B cell (primary cell): ENCODE measurements around the gene TSPAN5. TPM values are rescaled to one million over a fixed set of nuclear protein-coding genes. Genes with fewer than 3 reads are reported as not detected.

Experiments
- ATAC-seq: fragments of 200-7000 bp; cut with Tn5 transposase; one replicate; pipeline ENCODE4 v1.10.0; 2021; ENCODE audit warnings: low read depth, mild to moderate bottlenecking, moderate number of reproducible peaks, moderate library complexity
- CTCF ChIA-PET: fragments of 350-600 bp; sonication (Branson Sonifier 250); formaldehyde crosslinking; loops from one replicate; lab custom pipeline; 2021; ENCODE audit warnings: antibody characterized with exemption, inconsistent platforms; lab: Charles Lee
- POLR2A ChIA-PET: fragments of 350-600 bp; sonication (Branson Sonifier 250); formaldehyde crosslinking; loops from one replicate; lab custom pipeline; 2021; ENCODE audit warnings: antibody characterized with exemption; lab: Charles Lee
- DNase-seq: peaks from one replicate; pipeline ENCODE4 v3.0.0; 2013
- H2AFZ ChIP-seq: 2 replicates; pipeline ENCODE4 v1.6.1; 2012; ENCODE audit warnings: mild to moderate bottlenecking, low read depth, low read length; ENCODE audit not compliant: insufficient read depth, poor library complexity, severe bottlenecking
- H3K27ac ChIP-seq, 2 donors: 1 replicate in 1 of 2; 2 replicates in 1 of 2; pipeline ENCODE4 v1.5.1; 2012 to 2013; ENCODE audit warnings: low read length in 2 of 2, mild to moderate bottlenecking in 2 of 2, moderate library complexity in 1 of 2
- H3K27me3 ChIP-seq, 4 experiments: fragments of 200-600 bp in 1 of 4; sonication (generic) in 1 of 4; replicated peaks in 1 of 4; 1 replicate in 2 of 4; 2 replicates in 2 of 4; pipeline versions ENCODE4 v1.6.1 to v1.7.0; 2013 to 2016; ENCODE audit warnings: low read length in 3 of 4, mild to moderate bottlenecking in 2 of 4, mixed read lengths in 1 of 4, moderate library complexity in 1 of 4; ENCODE audit not compliant: insufficient read depth in 4 of 4, control insufficient read depth in 3 of 4; ENCODE audit errors: control extremely low read depth in 1 of 4
- H3K36me3 ChIP-seq, 2 experiments: replicated peaks in 1 of 2; 1 replicate in 1 of 2; 2 replicates in 1 of 2; pipeline versions ENCODE4 v1.6.1 to v1.7.1; 2013; ENCODE audit warnings: low read length in 1 of 2; ENCODE audit not compliant: insufficient read depth in 2 of 2, control insufficient read depth in 1 of 2; ENCODE audit errors: control extremely low read depth in 1 of 2, extremely low read depth in 1 of 2
- H3K4me1 ChIP-seq, 2 donors: fragments of 200-600 bp in 1 of 2; sonication (generic) in 1 of 2; 1 replicate in 1 of 2; 2 replicates in 1 of 2; pipeline versions ENCODE4 v1.5.1 to v1.6.1; 2013 to 2017; ENCODE audit warnings: low read length in 2 of 2; ENCODE audit not compliant: control insufficient read depth in 2 of 2, insufficient read depth in 2 of 2
- H3K4me2 ChIP-seq: replicated peaks from 2 replicates; pipeline ENCODE3; 2012; ENCODE audit warnings: mild to moderate bottlenecking, low read depth, low read length; ENCODE audit not compliant: poor library complexity, severe bottlenecking
- H3K4me3 ChIP-seq, 5 experiments: fragments of 200-600 bp in 1 of 5; sonication (generic) in 1 of 5; 1 replicate in 3 of 5; 2 replicates in 2 of 5; pipeline versions ENCODE4 v1.5.1 to v1.7.0; 2011 to 2016; ENCODE audit warnings: low read length in 4 of 5, mild to moderate bottlenecking in 4 of 5, low read depth in 2 of 5, control low read depth in 1 of 5, moderate library complexity in 1 of 5; ENCODE audit not compliant: insufficient read depth in 1 of 5; ENCODE audit errors: control extremely low read depth in 1 of 5, extremely low read depth in 1 of 5
- H3K79me2 ChIP-seq: fragments of 200-600 bp; sonication (generic); one replicate; pipeline ENCODE4 v1.6.0; 2016; ENCODE audit warnings: low read length; ENCODE audit not compliant: control insufficient read depth, insufficient read depth
- H3K9ac ChIP-seq: fragments of 200-600 bp; sonication (generic); 2 replicates; pipeline ENCODE4 v1.6.1; 2017; ENCODE audit warnings: mild to moderate bottlenecking, low read length, moderate library complexity
- H3K9me3 ChIP-seq, 3 donors: one replicate each; pipeline versions ENCODE4 v1.6.1 to v1.7.1; 2013; ENCODE audit warnings: low read length in 2 of 3; ENCODE audit not compliant: control insufficient read depth in 2 of 3, insufficient read depth in 1 of 3; ENCODE audit errors: control extremely low read depth in 1 of 3
- H4K20me1 ChIP-seq: 2 replicates; pipeline ENCODE4 v1.6.0; 2012; ENCODE audit warnings: mild to moderate bottlenecking, low read length; ENCODE audit not compliant: insufficient read depth, control insufficient read depth, poor library complexity, severe bottlenecking
- H3K27ac Mint-ChIP-seq: one replicate; pipeline ENCODE4 v1.8.0; 2021; ENCODE audit warnings: mixed read lengths
- H3K27me3 Mint-ChIP-seq: one replicate; pipeline ENCODE4 v1.8.0; 2021; ENCODE audit warnings: mixed read lengths
- H3K4me1 Mint-ChIP-seq: one replicate; pipeline ENCODE4 v1.8.0; 2021; ENCODE audit warnings: mixed read lengths
- H3K4me3 Mint-ChIP-seq: one replicate; pipeline ENCODE4 v1.8.0; 2021; ENCODE audit warnings: mixed read lengths
- H3K9me3 Mint-ChIP-seq: one replicate; pipeline ENCODE4 v1.8.0; 2022; ENCODE audit warnings: mixed read lengths; ENCODE audit not compliant: insufficient read depth
- CTCF ChIP-seq: fragments of 200-600 bp; IDR thresholded peaks from one replicate; pipeline ENCODE4 v1.8.0; 2022; ENCODE audit warnings: antibody characterized with exemption, mild to moderate bottlenecking
- EZH2 ChIP-seq: IDR thresholded peaks from 2 replicates; pipeline ENCODE4 v1.6.1; 2012; ENCODE audit warnings: borderline replicate concordance, low read depth, mild to moderate bottlenecking, moderate library complexity, low read length; ENCODE audit not compliant: insufficient read depth, poor library complexity, severe bottlenecking
- WGBS: methylation state at CpG from one replicate; pipeline ENCODE4 v1.1.5; 2013; ENCODE audit warnings: missing lambda C conversion rate; ENCODE audit not compliant: insufficient coverage; 5-methylcytosine and 5-hydroxymethylcytosine counted together
- intact Hi-C: fragments of 100-400 bp; cut with micrococcal nuclease; formaldehyde crosslinking; loops from one replicate; pipeline ENCODE4 v1.10.0; 2022
- polyA plus RNA-seq: library from polyadenylated mRNA; depleted of rRNA; stranded (reverse); fragments of >200 nt; gene quantifications from 2 replicates; pipeline ENCODE4 v1.2.3, GENCODE V29; 2012
- total RNA-seq, 2 donors: library from RNA; stranded (reverse); fragments of 120-200 nt in 1 of 2; gene quantifications; 1 replicate in 1 of 2; 2 replicates in 1 of 2; pipeline versions ENCODE4 v1.2.3 to v1.2.4, GENCODE V29; 2013 to 2022

The TSPAN5 gene
- total and polyA plus RNA-seq, 2 donors (not counting 1 experiment from before 2014, with no cell fraction given): 2.6 to 5.3 TPM

DNA sequence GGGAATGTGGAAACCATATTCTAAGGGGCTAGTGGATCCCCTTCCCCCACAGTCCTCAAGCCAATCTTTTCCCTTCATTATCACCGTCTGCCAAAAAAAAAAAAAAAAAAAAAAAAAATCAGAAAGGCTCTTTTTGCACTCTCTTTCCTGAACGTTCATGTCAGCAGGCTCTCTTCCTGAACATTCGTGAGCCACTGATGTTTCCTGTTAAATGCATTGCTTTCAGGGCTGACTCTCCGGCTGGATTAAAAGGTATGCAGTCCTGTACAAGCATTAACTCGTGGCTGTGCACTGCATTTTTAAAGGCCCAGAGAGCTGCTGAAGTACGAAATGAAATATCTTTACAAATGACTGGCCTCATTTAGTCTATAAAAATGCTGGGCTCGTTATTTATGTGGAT lies 34.0 kb upstream of the TSPAN5 start:
- H3K4me1 Mint-ChIP-seq: no peaks in the 10 kb centered on the region
- no peak overlapping the region for H2AFZ ChIP-seq
- intact Hi-C loops: no loop called here

GRCh38 chr4:98691588-98691987 lies 33.2 kb upstream of the TSPAN5 start:
- Mint-ChIP-seq H3K27ac (no peak overlapping the region), H3K9me3 (peaks cover 5% of the 10 kb centered on the region), H3K4me3 (no peak overlapping the region), H3K27me3 (peaks cover 26% of the 10 kb centered on the region), H3K4me1 (no peaks in the 10 kb centered on the region)
- Histone ChIP-seq H3K4me1 (no peaks in the 10 kb centered on the region), H3K27me3 (no peaks in the 10 kb centered on the region), H3K27ac (no peak overlapping the region), H3K36me3 (no peaks in the 10 kb centered on the region), H3K79me2 (no peaks in the 10 kb centered on the region), H4K20me1 (no peaks in the 10 kb centered on the region), H3K4me3 (no peak overlapping the region), H3K4me2 (no peak overlapping the region), H2AFZ (no peak overlapping the region), H3K9ac (no peak overlapping the region), H3K9me3 (peaks cover 0 to 3% (median 0%) of the 10 kb centered on the region in 3 donors)
- POLR2A ChIA-PET: no interaction called here
- intact Hi-C loops: no loop called here
- CTCF ChIA-PET: no interaction called here
- WGBS: 95% methylated on average over 4 of the region's 4 CpGs
- DNase-seq (no peak), ATAC-seq (no peak)
- TF ChIP-seq EZH2: no peak
- TF ChIP-seq CTCF: no peak

More for the DNA sequence above, 34.0 kb upstream of the TSPAN5 start:
- no peaks in the 10 kb centered on the region for H3K4me1 ChIP-seq
- ATAC-seq (no peak), DNase-seq (no peak)
- CTCF ChIA-PET: no interaction called here
- H3K36me3 ChIP-seq: no peaks in the 10 kb centered on the region
- H3K27ac ChIP-seq: no peak overlapping the region
- H3K4me3 ChIP-seq: no peak overlapping the region
- H3K27me3 Mint-ChIP-seq: peaks cover 25% of the 10 kb centered on the region
- H3K4me2 ChIP-seq: no peak overlapping the region
- no peak overlapping the region for H3K9ac ChIP-seq
- H3K27me3 ChIP-seq: no peaks in the 10 kb centered on the region
- TF ChIP-seq CTCF: no peak
- TF ChIP-seq EZH2: no peak
- peaks cover 6% of the 10 kb centered on the region for H3K9me3 Mint-ChIP-seq
- no peak overlapping the region for H3K27ac Mint-ChIP-seq
- 33% methylated on average over 5 of the region's 7 CpGs for WGBS
- POLR2A ChIA-PET: no interaction called here
- no peaks in the 10 kb centered on the region for H4K20me1 ChIP-seq
- peaks cover 0 to 5% (median 5%) of the 10 kb centered on the region in 3 donors for H3K9me3 ChIP-seq
- no peak overlapping the region for H3K4me3 Mint-ChIP-seq
- H3K79me2 ChIP-seq: no peaks in the 10 kb centered on the region
